ENCODE measurements around the gene GTPBP4. TPM values are rescaled to one million over a fixed set of nuclear protein-coding genes. Genes with fewer than 3 reads are reported as not detected.

Gene GTPBP4
- total and polyA plus RNA-seq, 2 of the 13 experiments (the other 11 are each of a cell fraction or from before 2014, with no cell fraction given): 24.1 to 85.5 TPM

GRCh38 chr10:974038-974784 is 14.0 kb upstream of the GTPBP4 start (continued):
- TF ChIP-seq JUND (CRISPR knock-in tag; IDR thresholded peaks at IDR 0.05): peak; percentile 89; the same call in 1 of the 2 replicates
- 0 out of 2 replicates have a peak, but pooled peaks have one; percentile 61 for TF ChIP-seq KMT2A (CRISPR knock-in tag; IDR thresholded peaks at IDR 0.05)
- TF ChIP-seq HMGXB3 (CRISPR knock-in tag; IDR thresholded peaks at IDR 0.05; ENCODE audit: borderline replicate concordance): peak; percentile 59; the same call in 1 of the 2 replicates
- peak; percentile 93 for TF ChIP-seq SKI (IDR thresholded peaks at IDR 0.05; ENCODE audit: partially characterized antibody)
- TF ChIP-seq ZMYM3 (CRISPR knock-in tag; IDR thresholded peaks at IDR 0.05): peak; percentile 18; the same call in 1 of the 2 replicates
- 0 out of 2 replicates have a peak, but pooled peaks have one; percentile 39 for TF ChIP-seq MTA1 (CRISPR knock-in tag; IDR thresholded peaks at IDR 0.05; ENCODE audit: borderline replicate concordance)
- TF ChIP-seq ZNF354B (CRISPR knock-in tag; IDR thresholded peaks at IDR 0.05): no peak
- peak; percentile 93 for TF ChIP-seq BCL6 (CRISPR knock-in tag; IDR thresholded peaks at IDR 0.05)
- TF ChIP-seq KAT8 (CRISPR knock-in tag; IDR thresholded peaks at IDR 0.05): peak; percentile 62
- peak; percentile 69; the same call in 1 of the 2 replicates for TF ChIP-seq JUN (CRISPR knock-in tag; IDR thresholded peaks at IDR 0.05)
- no peak for TF ChIP-seq SNAPC4 (CRISPR knock-in tag; IDR thresholded peaks at IDR 0.05)
- no peak for TF ChIP-seq NCOA1 (CRISPR knock-in tag; IDR thresholded peaks at IDR 0.05)
- peak; percentile 60; the same call in 1 of the 2 replicates for TF ChIP-seq ZNF317 (CRISPR knock-in tag; IDR thresholded peaks at IDR 0.05)
- no peak for TF ChIP-seq CEBPB (IDR thresholded peaks at IDR 0.05; ENCODE audit: borderline replicate concordance, low read depth, low read length)
- TF ChIP-seq ZNF841 (CRISPR knock-in tag; IDR thresholded peaks at IDR 0.05; ENCODE audit: borderline replicate concordance): no peak
- peak; percentile 79 for TF ChIP-seq PAXIP1 (CRISPR knock-in tag; conservative IDR thresholded peaks at IDR 0.05)

Measured in HepG2 (cell line).